ENCODE measurements around the gene OCRL. TPM values are rescaled to one million over a fixed set of nuclear protein-coding genes. Genes with fewer than 3 reads are reported as not detected.

The OCRL gene
- total and polyA plus RNA-seq, 2 donors (not counting 1 experiment from before 2014, with no cell fraction given), result 23.0 to 32.1 TPM

DNA sequence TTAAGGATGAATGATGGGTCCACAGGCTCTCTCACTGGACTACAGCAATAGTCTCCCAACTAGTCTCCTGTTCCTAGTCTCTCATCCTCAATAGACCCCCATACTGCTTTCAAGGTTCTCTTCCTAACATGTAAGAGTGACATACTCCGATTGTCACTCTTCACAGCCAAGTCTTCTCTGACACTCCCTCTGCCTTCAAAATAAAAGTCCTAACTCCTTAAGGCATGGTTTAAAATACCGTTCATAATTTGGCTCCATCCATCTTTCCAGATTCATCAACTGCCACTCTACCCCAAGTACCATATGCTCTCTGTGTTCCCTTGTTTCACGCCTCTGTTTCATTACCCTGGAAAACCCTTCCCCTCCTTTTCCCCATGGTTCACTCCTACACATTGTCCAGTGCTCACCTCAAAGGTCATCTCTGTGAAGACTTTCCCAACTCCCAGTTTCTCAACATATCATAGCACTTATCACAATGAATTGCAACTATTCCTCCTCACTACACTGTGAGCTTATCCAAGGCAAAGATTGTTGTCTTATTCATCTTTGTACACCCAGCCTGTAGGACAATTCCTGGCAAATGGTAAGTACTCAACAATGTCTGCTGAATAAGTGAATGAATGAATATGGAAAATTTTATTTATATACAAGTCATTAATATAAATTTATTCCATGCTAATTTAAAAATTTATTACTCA is 42.8 kb upstream of the OCRL start:
- Histone ChIP-seq H3K27ac (ENCODE audit: insufficient read depth, low read length) (no peak overlapping the region), H2AFZ (ENCODE audit: low read length) (no peak overlapping the region), H3K79me2 (ENCODE audit: control insufficient read depth, insufficient read depth, low read length) (no peaks in the 10 kb centered on the region), H3K4me2 (ENCODE audit: extremely low read depth, insufficient read depth, low read length) (no peak overlapping the region), H3K9ac (ENCODE audit: insufficient read depth, low read length) (no peak overlapping the region), H3K4me3 (replicated peaks in 1 of 4; ENCODE audit: control extremely low read depth in 1 of 4, insufficient read depth in 1 of 4, low read depth in 3 of 4, low read length in 4 of 4) (no peak overlapping the region), H3K36me3 (ENCODE audit: control insufficient read depth, insufficient read depth, low read length) (no peaks in the 10 kb centered on the region), H3K9me3 (ENCODE audit: control insufficient read depth, insufficient read depth, low read depth, low read length) (no peaks in the 10 kb centered on the region), H4K20me1 (ENCODE audit: control insufficient read depth, extremely low read depth, insufficient read depth, low read length) (no peaks in the 10 kb centered on the region), H3K4me1 (ENCODE audit: control insufficient read depth, extremely low read depth, insufficient read depth, low read length) (peaks cover 4% of the 10 kb centered on the region), H3K27me3 (ENCODE audit: control insufficient read depth, insufficient read depth, low read length) (no peaks in the 10 kb centered on the region)
- DNase-seq (ENCODE audit: low read depth in 2 of 2), result no peak
- no peak for TF ChIP-seq EZH2 (IDR thresholded peaks at IDR 0.05; ENCODE audit: low read length, missing control alignments)
- TF ChIP-seq CTCF (conservative IDR thresholded peaks at IDR 0.05 in 1 of 2, IDR thresholded peaks at IDR 0.05 in 1 of 2; ENCODE audit: low read depth in 1 of 2, low read length in 2 of 2), result no peak

DNA sequence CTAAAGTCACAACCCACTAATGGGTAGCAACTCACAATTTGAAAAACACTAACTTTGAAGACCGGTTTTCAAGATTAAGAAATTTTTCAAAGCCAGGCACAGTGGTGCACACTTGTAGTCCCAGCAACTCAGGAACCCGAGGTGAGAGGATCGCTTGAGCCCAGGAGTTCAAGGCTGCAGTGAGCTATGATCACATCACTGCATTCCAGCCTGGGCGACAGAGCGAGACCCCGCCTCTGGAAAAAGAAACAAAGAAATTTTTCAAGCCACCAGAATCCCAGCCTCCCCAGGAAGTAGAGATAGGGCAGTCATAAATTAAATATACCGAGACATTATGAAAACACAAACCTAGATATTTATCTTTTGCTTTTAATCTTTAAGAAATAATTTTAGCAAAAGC is 29.7 kb upstream of the OCRL start:
- Histone ChIP-seq H3K79me2 (ENCODE audit: control insufficient read depth, insufficient read depth, low read length) (no peaks in the 10 kb centered on the region), H4K20me1 (ENCODE audit: control insufficient read depth, extremely low read depth, insufficient read depth, low read length) (no peaks in the 10 kb centered on the region), H3K9me3 (ENCODE audit: control insufficient read depth, insufficient read depth, low read depth, low read length) (no peaks in the 10 kb centered on the region), H2AFZ (ENCODE audit: low read length) (no peak overlapping the region), H3K27ac (ENCODE audit: insufficient read depth, low read length) (no peak overlapping the region), H3K9ac (ENCODE audit: insufficient read depth, low read length) (no peak overlapping the region), H3K27me3 (ENCODE audit: control insufficient read depth, insufficient read depth, low read length) (no peaks in the 10 kb centered on the region), H3K36me3 (ENCODE audit: control insufficient read depth, insufficient read depth, low read length) (no peaks in the 10 kb centered on the region), H3K4me3 (replicated peaks in 1 of 4; ENCODE audit: control extremely low read depth in 1 of 4, insufficient read depth in 1 of 4, low read depth in 3 of 4, low read length in 4 of 4) (no peak overlapping the region), H3K4me2 (ENCODE audit: extremely low read depth, insufficient read depth, low read length) (no peak overlapping the region), H3K4me1 (ENCODE audit: control insufficient read depth, extremely low read depth, insufficient read depth, low read length) (no peaks in the 10 kb centered on the region)
- TF ChIP-seq CTCF (conservative IDR thresholded peaks at IDR 0.05 in 1 of 2, IDR thresholded peaks at IDR 0.05 in 1 of 2; ENCODE audit: low read depth in 1 of 2, low read length in 2 of 2) (no peak), EZH2 (IDR thresholded peaks at IDR 0.05; ENCODE audit: low read length, missing control alignments) (no peak)
- DNase-seq (ENCODE audit: low read depth in 2 of 2), result no peak

- no peaks in the 10 kb centered on the region for H3K4me1 ChIP-seq (ENCODE audit: control insufficient read depth, extremely low read depth, insufficient read depth, low read length)
- no peaks in the 10 kb centered on the region for H3K9me3 ChIP-seq (ENCODE audit: control insufficient read depth, insufficient read depth, low read depth, low read length)
- H3K4me3 ChIP-seq (replicated peaks in 1 of 4; ENCODE audit: control extremely low read depth in 1 of 4, insufficient read depth in 1 of 4, low read depth in 3 of 4, low read length in 4 of 4), result no peak overlapping the region
- H3K79me2 ChIP-seq (ENCODE audit: control insufficient read depth, insufficient read depth, low read length), result no peaks in the 10 kb centered on the region
- H3K4me2 ChIP-seq (ENCODE audit: extremely low read depth, insufficient read depth, low read length), result no peak overlapping the region
- H3K27me3 ChIP-seq (ENCODE audit: control insufficient read depth, insufficient read depth, low read length), result no peaks in the 10 kb centered on the region
- H3K9ac ChIP-seq (ENCODE audit: insufficient read depth, low read length), result no peak overlapping the region
- no peak overlapping the region for H3K27ac ChIP-seq (ENCODE audit: insufficient read depth, low read length)
- no peak overlapping the region for H2AFZ ChIP-seq (ENCODE audit: low read length)
- H4K20me1 ChIP-seq (ENCODE audit: control insufficient read depth, extremely low read depth, insufficient read depth, low read length), result no peaks in the 10 kb centered on the region
- no peaks in the 10 kb centered on the region for H3K36me3 ChIP-seq (ENCODE audit: control insufficient read depth, insufficient read depth, low read length)
- no peak for DNase-seq (ENCODE audit: low read depth in 2 of 2)
- TF ChIP-seq CTCF (conservative IDR thresholded peaks at IDR 0.05 in 1 of 2, IDR thresholded peaks at IDR 0.05 in 1 of 2; ENCODE audit: low read depth in 1 of 2, low read length in 2 of 2) (no peak), EZH2 (IDR thresholded peaks at IDR 0.05; ENCODE audit: low read length, missing control alignments) (no peak)
Measured at GRCh38 chrX:129511689-129512088, 28.4 kb upstream of the OCRL start.
